ENCODE measurements around the gene SIM1.

SIM1 gene

GRCh38 chr6:100453701-100454521, 10.8 kb downstream of the SIM1 start:
- Histone ChIP-seq H3F3A (ENCODE audit: insufficient read depth) (no peaks in the 10 kb centered on the region), H2AFZ (ENCODE audit: low read depth, low read length, severe bottlenecking) (no peak overlapping the region), H3K36me3 (ENCODE audit: low read length) (no peaks in the 10 kb centered on the region), H3K9me3 (ENCODE audit: insufficient read depth, low read length) (no peaks in the 10 kb centered on the region), H3K9me2 (replicated peaks; ENCODE audit: insufficient read depth, low read length) (no peaks in the 10 kb centered on the region), H3K27me3 (ENCODE audit: low read length) (no peaks in the 10 kb centered on the region), H3K4me2 (ENCODE audit: low read depth, low read length, poor library complexity, severe bottlenecking) (no peak overlapping the region), H4K20me1 (ENCODE audit: low read depth, low read length) (no peaks in the 10 kb centered on the region), H3K4me3 (ENCODE audit: insufficient read depth, low read length, poor library complexity, severe bottlenecking) (no peak overlapping the region), H3K79me2 (ENCODE audit: insufficient read depth, low read length) (no peaks in the 10 kb centered on the region), H3K9ac (ENCODE audit: low read length) (no peak overlapping the region), H3K27ac (ENCODE audit: low read depth, low read length) (no peak overlapping the region)
- TF ChIP-seq EZH2phosphoT487 (conservative IDR thresholded peaks at IDR 0.05; ENCODE audit: low read length) (no peak), CTCF (IDR thresholded peaks at IDR 0.05; ENCODE audit: insufficient read depth, low read length, poor library complexity, severe bottlenecking) (no peak)

GRCh38 chr6:100452998-100453397, 11.7 kb downstream of the SIM1 start:
- H3F3A ChIP-seq (ENCODE audit: insufficient read depth), result no peaks in the 10 kb centered on the region
- H3K27ac ChIP-seq (ENCODE audit: low read depth, low read length), result no peak overlapping the region
- no peaks in the 10 kb centered on the region for H3K9me2 ChIP-seq (replicated peaks; ENCODE audit: insufficient read depth, low read length)
- H4K20me1 ChIP-seq (ENCODE audit: low read depth, low read length), result no peaks in the 10 kb centered on the region
- no peaks in the 10 kb centered on the region for H3K36me3 ChIP-seq (ENCODE audit: low read length)
- no peak for TF ChIP-seq EZH2phosphoT487 (conservative IDR thresholded peaks at IDR 0.05; ENCODE audit: low read length)
- no peak for TF ChIP-seq CTCF (IDR thresholded peaks at IDR 0.05; ENCODE audit: insufficient read depth, low read length, poor library complexity, severe bottlenecking)
- H3K4me2 ChIP-seq (ENCODE audit: low read depth, low read length, poor library complexity, severe bottlenecking), result no peak overlapping the region
- H3K27me3 ChIP-seq (ENCODE audit: low read length), result no peaks in the 10 kb centered on the region
- no peak overlapping the region for H3K9ac ChIP-seq (ENCODE audit: low read length)
- H3K9me3 ChIP-seq (ENCODE audit: insufficient read depth, low read length), result no peaks in the 10 kb centered on the region
- no peaks in the 10 kb centered on the region for H3K79me2 ChIP-seq (ENCODE audit: insufficient read depth, low read length)
- H3K4me3 ChIP-seq (ENCODE audit: insufficient read depth, low read length, poor library complexity, severe bottlenecking), result no peak overlapping the region
- no peak overlapping the region for H2AFZ ChIP-seq (ENCODE audit: low read depth, low read length, severe bottlenecking)

GRCh38 chr6:100451577-100451976, 13.1 kb downstream of the SIM1 start:
- Histone ChIP-seq H3K9ac (ENCODE audit: low read length) (no peak overlapping the region), H3K9me3 (ENCODE audit: insufficient read depth, low read length) (no peaks in the 10 kb centered on the region), H3K4me3 (ENCODE audit: insufficient read depth, low read length, poor library complexity, severe bottlenecking) (no peak overlapping the region), H3K27ac (ENCODE audit: low read depth, low read length) (no peak overlapping the region), H4K20me1 (ENCODE audit: low read depth, low read length) (no peaks in the 10 kb centered on the region), H3F3A (ENCODE audit: insufficient read depth) (no peaks in the 10 kb centered on the region), H3K79me2 (ENCODE audit: insufficient read depth, low read length) (no peaks in the 10 kb centered on the region), H2AFZ (ENCODE audit: low read depth, low read length, severe bottlenecking) (no peak overlapping the region), H3K36me3 (ENCODE audit: low read length) (no peaks in the 10 kb centered on the region), H3K4me2 (ENCODE audit: low read depth, low read length, poor library complexity, severe bottlenecking) (no peak overlapping the region), H3K9me2 (replicated peaks; ENCODE audit: insufficient read depth, low read length) (no peaks in the 10 kb centered on the region), H3K27me3 (ENCODE audit: low read length) (no peaks in the 10 kb centered on the region)
- no peak for TF ChIP-seq CTCF (IDR thresholded peaks at IDR 0.05; ENCODE audit: insufficient read depth, low read length, poor library complexity, severe bottlenecking)
- TF ChIP-seq EZH2phosphoT487 (conservative IDR thresholded peaks at IDR 0.05; ENCODE audit: low read length), result no peak

Measured in SU-DHL-6 (cell line).